Esophagus squamous epithelium (tissue), 5 donors: ENCODE measurements around the gene ANKS1A. TPM values are rescaled to one million over a fixed set of nuclear protein-coding genes. Genes with fewer than 3 reads are reported as not detected.

Experiments used
- DNase-seq: peaks from one replicate; lab custom pipeline; 2025; lab: John Stamatoyannopoulos, UW
- H3K27ac ChIP-seq, 4 donors: fragments of 200-600 bp; sonication (generic); one replicate each; pipeline ENCODE4 v1.5.1; 2016 to 2019; ENCODE audit warnings: mild to moderate bottlenecking in 1 of 4
- H3K27me3 ChIP-seq, 4 donors: fragments of 200-600 bp; sonication (generic); 1 replicate in 3 of 4; 2 replicates in 1 of 4; pipeline versions ENCODE4 v1.5.1 to v1.6.0; 2017 to 2021; ENCODE audit warnings: antibody characterized with exemption in 1 of 4
- H3K36me3 ChIP-seq, 3 donors: fragments of 200-600 bp; sonication (generic); one replicate each; pipeline ENCODE4 v1.5.1; 2016 to 2019
- H3K4me1 ChIP-seq, 3 donors: fragments of 200-600 bp; sonication (generic); one replicate each; pipeline ENCODE4 v1.5.1; 2017 to 2019
- H3K4me3 ChIP-seq, 4 donors: fragments of 200-600 bp; sonication (generic); 1 replicate in 3 of 4; 2 replicates in 1 of 4; pipeline ENCODE4 v1.5.1; 2016 to 2019; ENCODE audit warnings: mild to moderate bottlenecking in 2 of 4, moderate library complexity in 1 of 4
- H3K9me3 ChIP-seq, 3 donors: fragments of 200-600 bp; sonication (generic); one replicate each; pipeline ENCODE4 v1.5.1; 2016 to 2019
- CTCF ChIP-seq, 6 experiments: fragments of 450-650 bp in 4 of 6; fragments of 200-600 bp in 2 of 6; sonication (generic) in 2 of 6; IDR thresholded peaks; one replicate each; pipeline ENCODE4 v1.5.1; 2016 to 2019; ENCODE audit warnings: antibody characterized with exemption in 6 of 6, mild to moderate bottlenecking in 4 of 6, moderate library complexity in 4 of 6
- POLR2A ChIP-seq, 4 donors: fragments of 450-650 bp; IDR thresholded peaks; one replicate each; pipeline ENCODE4 v1.6.1; 2017; ENCODE audit warnings: antibody characterized with exemption in 4 of 4, mild to moderate bottlenecking in 4 of 4, moderate library complexity in 3 of 4
- WGBS, 2 donors: methylation state at CpG; one replicate each; pipeline ENCODE4 v1.1.5; 2018; 5-methylcytosine and 5-hydroxymethylcytosine counted together
- intact Hi-C: fragments of 100-400 bp; cut with DNase I; formaldehyde crosslinking; loops from one replicate; pipeline ENCODE4 v1.15.0; 2022
- total RNA-seq, 4 donors: library from RNA; depleted of rRNA; stranded (reverse); fragments of >200 nt; gene quantifications; one replicate each; pipeline ENCODE4 v1.1.0, GENCODE V29; 2016
- donor health status: DM: yes; HTN: yes; CAD: no.

ANKS1A gene
- total RNA-seq, 4 donors from 2014 or later = 12.6 to 27.1 (median 17.5) TPM

GRCh38 chr6:35071347-35071994, 182.4 kb downstream of the ANKS1A start:
- DNase-seq = no peak
- Histone ChIP-seq H3K4me3 (no peak overlapping the region), H3K9me3 (no peaks in the 10 kb centered on the region), H3K4me1 (peaks cover 2 to 17% (median 3%) of the 10 kb centered on the region in 3 donors), H3K36me3 (peaks cover 0 to 80% (median 0%) of the 10 kb centered on the region in 3 donors), H3K27ac (no peak overlapping the region), H3K27me3 (no peaks in the 10 kb centered on the region)
- TF ChIP-seq POLR2A (IDR thresholded peaks at IDR 0.05) (no peak), CTCF (IDR thresholded peaks at IDR 0.05) (no peak)
- intact Hi-C loops = no loop called here
- WGBS, 2 donors = 83 to 95% methylated on average over 4 to 11 of the region's 12 CpGs

- H3K4me1 ChIP-seq = peaks cover 6 to 24% (median 9%) of the 10 kb centered on the region in 3 donors
- TF ChIP-seq CTCF (IDR thresholded peaks at IDR 0.05) (no peak), POLR2A (IDR thresholded peaks at IDR 0.05) (no peak)
- H3K9me3 ChIP-seq = no peaks in the 10 kb centered on the region
- no peak for DNase-seq
- no peaks in the 10 kb centered on the region for H3K27me3 ChIP-seq
- H3K36me3 ChIP-seq = peaks cover 0 to 78% (median 0%) of the 10 kb centered on the region in 3 donors
- 60 to 70% methylated on average over 8 to 13 of the region's 15 CpGs for WGBS, 2 donors
- intact Hi-C loops = no loop called here
- H3K27ac ChIP-seq = no peak overlapping the region
- H3K4me3 ChIP-seq = no peak overlapping the region
These were observed 183.1 kb downstream of the ANKS1A start for GRCh38 chr6:35072051-35072697.

- intact Hi-C loops = no loop called here
- TF ChIP-seq CTCF (IDR thresholded peaks at IDR 0.05) = no peak
- TF ChIP-seq POLR2A (IDR thresholded peaks at IDR 0.05) = no peak
- Histone ChIP-seq H3K27me3 (no peaks in the 10 kb centered on the region), H3K9me3 (no peaks in the 10 kb centered on the region), H3K4me3 (no peak overlapping the region), H3K36me3 (peaks cover 0 to 80% (median 0%) of the 10 kb centered on the region in 3 donors), H3K27ac (no peak overlapping the region), H3K4me1 (peaks cover 8 to 29% (median 10%) of the 10 kb centered on the region in 3 donors)
- DNase-seq = no peak
- WGBS, 2 donors = 91% methylated on average over 5 to 8 of the region's 9 CpGs
These were observed 183.6 kb downstream of the ANKS1A start for GRCh38 chr6:35072698-35073055.

- intact Hi-C loops = no loop called here
- Histone ChIP-seq H3K27ac (no peak overlapping the region), H3K9me3 (no peaks in the 10 kb centered on the region), H3K4me3 (no peak overlapping the region), H3K4me1 (peaks cover 10 to 32% (median 11%) of the 10 kb centered on the region in 3 donors), H3K27me3 (no peaks in the 10 kb centered on the region), H3K36me3 (peaks cover 2 to 85% (median 5%) of the 10 kb centered on the region in 3 donors)
- TF ChIP-seq POLR2A (IDR thresholded peaks at IDR 0.05) = no peak
- no peak for TF ChIP-seq CTCF (IDR thresholded peaks at IDR 0.05)
- DNase-seq = no peak
- WGBS, 2 donors = 85 to 90% methylated on average over 5 of the region's 10 CpGs
These were observed 184.2 kb downstream of the ANKS1A start for GRCh38 chr6:35073211-35073610.

- no peak for DNase-seq
- no peak overlapping the region for H3K4me3 ChIP-seq
- no peaks in the 10 kb centered on the region for H3K9me3 ChIP-seq
- WGBS, 2 donors = 91 to 93% methylated on average over 8 to 12 of the region's 20 CpGs
- H3K27me3 ChIP-seq = no peaks in the 10 kb centered on the region
- H3K27ac ChIP-seq = no peak overlapping the region
- H3K4me1 ChIP-seq = peaks cover 10 to 32% (median 11%) of the 10 kb centered on the region in 3 donors
- peaks cover 9 to 90% (median 12%) of the 10 kb centered on the region in 3 donors for H3K36me3 ChIP-seq
- TF ChIP-seq CTCF (IDR thresholded peaks at IDR 0.05) = no peak
- TF ChIP-seq POLR2A (IDR thresholded peaks at IDR 0.05) = no peak
- intact Hi-C loops = no loop called here
These were observed 184.9 kb downstream of the ANKS1A start for GRCh38 chr6:35073766-35074471.
